H1 (cell line): ENCODE results near the gene PPP1R12C. TPM values are rescaled to one million over a fixed set of nuclear protein-coding genes. Genes with fewer than 3 reads are reported as not detected.

Experiments used
- CTCF ChIA-PET: fragments of 300-600 bp; sonication (Branson Sonifier 250); formaldehyde crosslinking; loops from one replicate; lab custom pipeline; 2021; ENCODE audit not compliant: partially characterized antibody; lab: Charles Lee
- POLR2A ChIA-PET: fragments of 300-600 bp; sonication (Branson Sonifier 250); formaldehyde crosslinking; loops from one replicate; lab custom pipeline; 2021; ENCODE audit warnings: inconsistent platforms; ENCODE audit not compliant: partially characterized antibody; lab: Charles Lee
- DNase-seq, 2 experiments: peaks; one replicate each; pipeline versions ENCODE4 v3.0.0 to v3.0.0-alpha.2; 2010 to 2022; ENCODE audit warnings: low spot score in 2 of 2, low read depth in 1 of 2, mixed read lengths in 1 of 2
- FAIRE-seq: peaks from 2 replicates; lab custom pipeline; 2011; peaks lifted over from hg19 to GRCh38; lab: Jason Lieb, UNC
- H2AFZ ChIP-seq: 2 replicates; pipeline ENCODE4 v1.8.1; 2012; ENCODE audit warnings: low read length, inconsistent platforms
- H2AK5ac ChIP-seq: 2 replicates; pipeline ENCODE4 v1.6.1; 2013; ENCODE audit warnings: low read depth, low read length
- H2BK120ac ChIP-seq: replicated peaks from 2 replicates; pipeline ENCODE3; 2013; ENCODE audit warnings: low read depth, low read length, inconsistent platforms
- H2BK12ac ChIP-seq: 2 replicates; pipeline ENCODE4 v1.6.1; 2013; ENCODE audit warnings: low read depth, low read length
- H2BK15ac ChIP-seq: 2 replicates; pipeline ENCODE4 v1.6.1; 2013; ENCODE audit warnings: low read length
- H2BK20ac ChIP-seq: 2 replicates; pipeline ENCODE4 v1.6.1; 2013; ENCODE audit warnings: low read length
- H2BK5ac ChIP-seq: 2 replicates; pipeline ENCODE4 v1.6.1; 2013; ENCODE audit warnings: low read depth, low read length
- H3K14ac ChIP-seq: 2 replicates; pipeline ENCODE4 v1.6.1; 2013; ENCODE audit warnings: inconsistent platforms; ENCODE audit not compliant: insufficient read length
- H3K18ac ChIP-seq: 2 replicates; pipeline ENCODE4 v1.6.1; 2013; ENCODE audit warnings: low read length; ENCODE audit errors: extremely low read depth
- H3K23ac ChIP-seq: 2 replicates; pipeline ENCODE4 v1.6.1; 2013; ENCODE audit warnings: inconsistent platforms; ENCODE audit not compliant: insufficient read length
- H3K23me2 ChIP-seq: 2 replicates; pipeline ENCODE4 v1.6.1; 2013; ENCODE audit warnings: low read depth, low read length
- H3K27ac ChIP-seq: 2 replicates; pipeline ENCODE4 v1.6.1; 2011; ENCODE audit warnings: low read depth, low read length, inconsistent platforms
- H3K27me3 ChIP-seq, 4 experiments: replicated peaks in 1 of 4; 1 replicate in 1 of 4; 2 replicates in 3 of 4; pipeline versions ENCODE4 v1.6.1 to v1.8.1; 2011 to 2013; ENCODE audit warnings: low read length in 3 of 4, mild to moderate bottlenecking in 3 of 4, inconsistent platforms in 2 of 4, mixed read lengths in 2 of 4, moderate library complexity in 1 of 4; ENCODE audit not compliant: control insufficient read depth in 3 of 4, insufficient read depth in 3 of 4; ENCODE audit errors: extremely low read depth in 1 of 4
- H3K36me3 ChIP-seq, 4 experiments: 2 replicates each; pipeline versions ENCODE4 v1.6.1 to v1.8.1; 2011 to 2013; ENCODE audit warnings: mild to moderate bottlenecking in 4 of 4, low read length in 3 of 4, moderate library complexity in 2 of 4, control low read depth in 1 of 4, inconsistent platforms in 1 of 4; ENCODE audit not compliant: insufficient read depth in 4 of 4, control insufficient read depth in 2 of 4
- H3K4ac ChIP-seq: replicated peaks from 2 replicates; pipeline ENCODE3; 2013; ENCODE audit warnings: low read length, low read depth, mixed read lengths, inconsistent platforms; ENCODE audit not compliant: insufficient read length
- H3K4me1 ChIP-seq, 4 experiments: replicated peaks in 1 of 4; 1 replicate in 1 of 4; 2 replicates in 3 of 4; pipeline versions ENCODE4 v1.6.1 to v1.8.1; 2011 to 2013; ENCODE audit warnings: low read length in 3 of 4, inconsistent platforms in 2 of 4, mixed read lengths in 1 of 4; ENCODE audit not compliant: insufficient read depth in 4 of 4, control insufficient read depth in 3 of 4
- H3K4me2 ChIP-seq, 2 experiments: 2 replicates each; pipeline versions ENCODE4 v1.6.1 to v1.8.1; 2011 to 2013; ENCODE audit warnings: low read depth in 2 of 2, low read length in 2 of 2, control low read depth in 1 of 2, inconsistent platforms in 1 of 2, mild to moderate bottlenecking in 1 of 2; ENCODE audit not compliant: insufficient read depth in 1 of 2
- H3K4me3 ChIP-seq, 4 experiments: fragments of 200-600, 300-600 bp in 1 of 4; sonication (generic), shearing (Covaris generic), sonication (Bioruptor Twin) in 1 of 4; 2 replicates each; pipeline versions ENCODE4 v1.5.1 to v1.8.1; 2011 to 2016; ENCODE audit warnings: low read length in 4 of 4, low read depth in 3 of 4, control low read depth in 2 of 4, inconsistent platforms in 2 of 4, mild to moderate bottlenecking in 2 of 4, mixed read lengths in 1 of 4, moderate library complexity in 1 of 4; ENCODE audit not compliant: insufficient read depth in 2 of 4; ENCODE audit errors: extremely low read depth in 1 of 4
- H3K56ac ChIP-seq: replicated peaks from 2 replicates; pipeline ENCODE3; 2013; ENCODE audit warnings: low read depth, mild to moderate bottlenecking, mixed read lengths, low read length, inconsistent platforms; ENCODE audit not compliant: insufficient read length
- H3K79me1 ChIP-seq: 2 replicates; pipeline ENCODE4 v1.6.1; 2013; ENCODE audit warnings: low read depth, low read length, control low read depth
- H3K79me2 ChIP-seq, 2 experiments: 2 replicates each; pipeline versions ENCODE4 v1.6.1 to v1.8.1; 2012 to 2013; ENCODE audit warnings: low read length in 2 of 2, mild to moderate bottlenecking in 2 of 2, inconsistent platforms in 1 of 2; ENCODE audit not compliant: insufficient read depth in 2 of 2, control insufficient read depth in 1 of 2
- H3K9ac ChIP-seq, 4 experiments: replicated peaks in 1 of 4; 1 replicate in 1 of 4; 2 replicates in 3 of 4; pipeline versions ENCODE4 v1.6.1 to v1.8.1; 2011 to 2013; ENCODE audit warnings: low read depth in 3 of 4, low read length in 3 of 4, control low read depth in 2 of 4, mild to moderate bottlenecking in 2 of 4, moderate library complexity in 2 of 4, inconsistent platforms in 1 of 4; ENCODE audit errors: extremely low read depth in 1 of 4
- H3K9me3 ChIP-seq, 2 experiments: 2 replicates each; pipeline versions ENCODE4 v1.6.1 to v1.8.1; 2012 to 2013; ENCODE audit warnings: mild to moderate bottlenecking in 2 of 2, moderate library complexity in 2 of 2, control low read depth in 1 of 2, inconsistent platforms in 1 of 2, low read depth in 1 of 2, low read length in 1 of 2, mixed read lengths in 1 of 2; ENCODE audit not compliant: insufficient read depth in 2 of 2
- H4K20me1 ChIP-seq, 2 experiments: replicated peaks in 1 of 2; 2 replicates each; pipeline versions ENCODE3 to v1.8.1; 2011 to 2013; ENCODE audit warnings: inconsistent platforms in 2 of 2, low read length in 2 of 2, mild to moderate bottlenecking in 1 of 2; ENCODE audit not compliant: insufficient read depth in 2 of 2, control insufficient read depth in 1 of 2
- H4K5ac ChIP-seq: 2 replicates; pipeline ENCODE4 v1.6.1; 2013; ENCODE audit warnings: low read length, low read depth, mixed read lengths, inconsistent platforms; ENCODE audit not compliant: insufficient read length
- H4K8ac ChIP-seq: 2 replicates; pipeline ENCODE4 v1.8.0; 2013; ENCODE audit warnings: mild to moderate bottlenecking, moderate library complexity, low read length, inconsistent platforms; ENCODE audit not compliant: insufficient read depth; ENCODE audit errors: extremely low read depth
- H4K91ac ChIP-seq: replicated peaks from 2 replicates; pipeline ENCODE3; 2013; ENCODE audit warnings: low read length, mixed read lengths, inconsistent platforms; ENCODE audit not compliant: insufficient read length
- ATF2 ChIP-seq: IDR thresholded peaks from 2 replicates; pipeline ENCODE4 v1.6.1; 2012; ENCODE audit warnings: low read length, inconsistent platforms
- ATF3 ChIP-seq: IDR thresholded peaks from 2 replicates; pipeline ENCODE4 v1.6.1; 2011; ENCODE audit warnings: low read depth, mild to moderate bottlenecking, low read length; ENCODE audit not compliant: insufficient read depth
- CEBPB ChIP-seq: IDR thresholded peaks from 2 replicates; pipeline ENCODE4 v1.6.1; 2012; ENCODE audit warnings: low read depth, low read length
- CTBP2 ChIP-seq: IDR thresholded peaks from 2 replicates; pipeline ENCODE4 v1.7.0; 2011; ENCODE audit warnings: borderline replicate concordance, mild to moderate bottlenecking, moderate library complexity, mixed read lengths, low read length; ENCODE audit not compliant: insufficient read depth, insufficient read length
- GABPA ChIP-seq: IDR thresholded peaks from 2 replicates; pipeline ENCODE4 v1.6.1; 2011; ENCODE audit warnings: mild to moderate bottlenecking, low read length, moderate library complexity, borderline replicate concordance; ENCODE audit not compliant: insufficient read depth
- PHF8 ChIP-seq: fragments of 200-600 bp; sonication (generic); conservative IDR thresholded peaks from 2 replicates; pipeline ENCODE4 v1.7.1; 2012; ENCODE audit warnings: low read depth, mild to moderate bottlenecking, inconsistent platforms, low read length, moderate library complexity
- SIX5 ChIP-seq: IDR thresholded peaks from 2 replicates; pipeline ENCODE4 v1.6.1; 2011; ENCODE audit warnings: mild to moderate bottlenecking, low read depth, low read length
- SUZ12 ChIP-seq: fragments of 200-600 bp; sonication (generic); IDR thresholded peaks from 2 replicates; pipeline ENCODE4 v1.6.1; 2012; ENCODE audit warnings: mild to moderate bottlenecking, inconsistent platforms, low read length, moderate library complexity, mixed read lengths
- WGBS, 2 experiments: shearing (Covaris generic) in 1 of 2; methylation state at CpG; one replicate each; pipeline versions ENCODE4 v1.1.6 to v1.1.7; 2013 to 2015; ENCODE audit warnings: low lambda C conversion rate in 2 of 2, mixed read lengths in 2 of 2, inconsistent platforms in 1 of 2, low coverage in 1 of 2, missing lambda C conversion rate in 1 of 2; ENCODE audit not compliant: insufficient replicate concordance in 2 of 2, insufficient coverage in 1 of 2, insufficient read length in 1 of 2; ENCODE audit errors: extremely low coverage in 1 of 2, missing lambda C conversion rate in 1 of 2; 5-methylcytosine and 5-hydroxymethylcytosine counted together
- polyA plus RNA-seq, 7 experiments: library from polyadenylated mRNA; depleted of rRNA in 3 of 7; stranded (reverse) in 5 of 7; unstranded in 2 of 7; fragments of >200 nt in 5 of 7; fragments of 200-250 nt in 2 of 7; gene quantifications; 1 replicate in 5 of 7; 2 replicates in 1 of 7; 4 replicates in 1 of 7; pipeline versions ENCODE4 v1.2.1 to v1.2.3, GENCODE V29; 2011 to 2013; ENCODE audit warnings: missing spikeins in 2 of 7, mixed read lengths in 2 of 7
- total RNA-seq: library from RNA; stranded (reverse); fragmentation: NEBNext Ultra II Directional; extraction: Animal tissue kit (Norgen Biotek cat#: 25700); gene quantifications from 2 replicates; pipeline ENCODE4 v1.2.1, GENCODE V29; 2021

PPP1R12C gene
- total and polyA plus RNA-seq, 2 of the 8 experiments (the other 6 are each of a cell fraction or from before 2014, with no cell fraction given) = 31.7 to 71.5 TPM

- Histone ChIP-seq H3K56ac (no peak overlapping the region), H2BK12ac (no peak overlapping the region), H3K4me2 (no peak overlapping the region), H3K36me3 (no peaks in the 10 kb centered on the region), H2BK20ac (no peak overlapping the region), H3K79me2 (no peaks in the 10 kb centered on the region), H3K9ac (no peak overlapping the region), H3K27ac (no peak overlapping the region), H2BK120ac (no peak overlapping the region), H3K4ac (no peak overlapping the region), H3K23ac (no peak overlapping the region), H4K5ac (no peak overlapping the region), H3K79me1 (no peaks in the 10 kb centered on the region; the same call in 1 of the 2 replicates)
- no peak for TF ChIP-seq ATF2
- TF ChIP-seq PHF8 = no peak
- no peak for TF ChIP-seq SIX5
- no peak for TF ChIP-seq CTBP2
- TF ChIP-seq ATF3 = no peak
- TF ChIP-seq GABPA = no peak
- TF ChIP-seq CEBPB = no peak
- TF ChIP-seq SUZ12 = no peak
- TF ChIP-seq, all 59 proteins: peak for 0
- CTCF ChIA-PET = interaction anchor here (0.7 to 1.4 kb wide), 3 partner anchors 12 to 194 kb away, joined by 3 to 4 read pairs (median 3); no protein-coding TSS in a partner anchor
- FAIRE-seq = no peak
- Histone ChIP-seq H2AFZ (no peak overlapping the region), H3K4me3 (no peak overlapping the region), H3K9me3 (no peaks in the 10 kb centered on the region), H2BK15ac (no peak overlapping the region), H4K8ac (no peak overlapping the region), H3K18ac (no peak overlapping the region), H3K14ac (no peak overlapping the region), H4K20me1 (peaks cover 14 to 16% of the 10 kb centered on the region in 2 experiments), H3K23me2 (peaks cover 29% of the 10 kb centered on the region), H2BK5ac (no peak overlapping the region), H3K4me1 (peaks cover 0 to 30% (median 24%) of the 10 kb centered on the region in 4 experiments; a peak in 6 of 7 replicates), H4K91ac (no peak overlapping the region), H2AK5ac (no peak overlapping the region), H3K27me3 (peaks cover 0 to 9% (median 6%) of the 10 kb centered on the region in 4 experiments; a peak in 4 of 7 replicates)
- POLR2A ChIA-PET = interaction anchor here (1.0 to 8.7 kb wide), 6 partner anchors 11 to 77 kb away, joined by 3 to 72 read pairs (median 6); partner anchors contain the start of gene PPP1R12C
- no peak for DNase-seq
- WGBS, 2 experiments = 93% methylated on average over 9 of the region's 10 CpGs; no CpG with 5 or more reads in 1 of the 2 experiments
Measured at GRCh38 chr19:55084416-55084815, 33.0 kb downstream of the PPP1R12C start.
